H1 (cell line): ENCODE data around the gene TEX55. TPM values are rescaled to one million over a fixed set of nuclear protein-coding genes. Genes with fewer than 3 reads are reported as not detected.

Source experiments
- CTCF ChIA-PET: fragments of 300-600 bp; sonication (Branson Sonifier 250); formaldehyde crosslinking; loops from one replicate; lab custom pipeline; 2021; ENCODE audit not compliant: partially characterized antibody; lab: Charles Lee
- POLR2A ChIA-PET: fragments of 300-600 bp; sonication (Branson Sonifier 250); formaldehyde crosslinking; loops from one replicate; lab custom pipeline; 2021; ENCODE audit warnings: inconsistent platforms; ENCODE audit not compliant: partially characterized antibody; lab: Charles Lee
- DNase-seq, 2 experiments: peaks; one replicate each; pipeline versions ENCODE4 v3.0.0 to v3.0.0-alpha.2; 2010 to 2022; ENCODE audit warnings: low spot score in 2 of 2, low read depth in 1 of 2, mixed read lengths in 1 of 2
- FAIRE-seq: peaks from 2 replicates; lab custom pipeline; 2011; peaks lifted over from hg19 to GRCh38; lab: Jason Lieb, UNC
- H2AFZ ChIP-seq: 2 replicates; pipeline ENCODE4 v1.8.1; 2012; ENCODE audit warnings: low read length, inconsistent platforms
- H2AK5ac ChIP-seq: 2 replicates; pipeline ENCODE4 v1.6.1; 2013; ENCODE audit warnings: low read depth, low read length
- H2BK120ac ChIP-seq: replicated peaks from 2 replicates; pipeline ENCODE3; 2013; ENCODE audit warnings: low read depth, low read length, inconsistent platforms
- H2BK12ac ChIP-seq: 2 replicates; pipeline ENCODE4 v1.6.1; 2013; ENCODE audit warnings: low read depth, low read length
- H2BK15ac ChIP-seq: 2 replicates; pipeline ENCODE4 v1.6.1; 2013; ENCODE audit warnings: low read length
- H2BK20ac ChIP-seq: 2 replicates; pipeline ENCODE4 v1.6.1; 2013; ENCODE audit warnings: low read length
- H2BK5ac ChIP-seq: 2 replicates; pipeline ENCODE4 v1.6.1; 2013; ENCODE audit warnings: low read depth, low read length
- H3K14ac ChIP-seq: 2 replicates; pipeline ENCODE4 v1.6.1; 2013; ENCODE audit warnings: inconsistent platforms; ENCODE audit not compliant: insufficient read length
- H3K18ac ChIP-seq: 2 replicates; pipeline ENCODE4 v1.6.1; 2013; ENCODE audit warnings: low read length; ENCODE audit errors: extremely low read depth
- H3K23ac ChIP-seq: 2 replicates; pipeline ENCODE4 v1.6.1; 2013; ENCODE audit warnings: inconsistent platforms; ENCODE audit not compliant: insufficient read length
- H3K23me2 ChIP-seq: 2 replicates; pipeline ENCODE4 v1.6.1; 2013; ENCODE audit warnings: low read depth, low read length
- H3K27ac ChIP-seq: 2 replicates; pipeline ENCODE4 v1.6.1; 2011; ENCODE audit warnings: low read depth, low read length, inconsistent platforms
- H3K27me3 ChIP-seq, 4 experiments: replicated peaks in 1 of 4; 1 replicate in 1 of 4; 2 replicates in 3 of 4; pipeline versions ENCODE4 v1.6.1 to v1.8.1; 2011 to 2013; ENCODE audit warnings: low read length in 3 of 4, mild to moderate bottlenecking in 3 of 4, inconsistent platforms in 2 of 4, mixed read lengths in 2 of 4, moderate library complexity in 1 of 4; ENCODE audit not compliant: control insufficient read depth in 3 of 4, insufficient read depth in 3 of 4; ENCODE audit errors: extremely low read depth in 1 of 4
- H3K36me3 ChIP-seq, 4 experiments: 2 replicates each; pipeline versions ENCODE4 v1.6.1 to v1.8.1; 2011 to 2013; ENCODE audit warnings: mild to moderate bottlenecking in 4 of 4, low read length in 3 of 4, moderate library complexity in 2 of 4, control low read depth in 1 of 4, inconsistent platforms in 1 of 4; ENCODE audit not compliant: insufficient read depth in 4 of 4, control insufficient read depth in 2 of 4
- H3K4ac ChIP-seq: replicated peaks from 2 replicates; pipeline ENCODE3; 2013; ENCODE audit warnings: low read length, low read depth, mixed read lengths, inconsistent platforms; ENCODE audit not compliant: insufficient read length
- H3K4me1 ChIP-seq, 4 experiments: replicated peaks in 1 of 4; 1 replicate in 1 of 4; 2 replicates in 3 of 4; pipeline versions ENCODE4 v1.6.1 to v1.8.1; 2011 to 2013; ENCODE audit warnings: low read length in 3 of 4, inconsistent platforms in 2 of 4, mixed read lengths in 1 of 4; ENCODE audit not compliant: insufficient read depth in 4 of 4, control insufficient read depth in 3 of 4
- H3K4me2 ChIP-seq, 2 experiments: 2 replicates each; pipeline versions ENCODE4 v1.6.1 to v1.8.1; 2011 to 2013; ENCODE audit warnings: low read depth in 2 of 2, low read length in 2 of 2, control low read depth in 1 of 2, inconsistent platforms in 1 of 2, mild to moderate bottlenecking in 1 of 2; ENCODE audit not compliant: insufficient read depth in 1 of 2
- H3K4me3 ChIP-seq, 4 experiments: fragments of 200-600, 300-600 bp in 1 of 4; sonication (generic), shearing (Covaris generic), sonication (Bioruptor Twin) in 1 of 4; 2 replicates each; pipeline versions ENCODE4 v1.5.1 to v1.8.1; 2011 to 2016; ENCODE audit warnings: low read length in 4 of 4, low read depth in 3 of 4, control low read depth in 2 of 4, inconsistent platforms in 2 of 4, mild to moderate bottlenecking in 2 of 4, mixed read lengths in 1 of 4, moderate library complexity in 1 of 4; ENCODE audit not compliant: insufficient read depth in 2 of 4; ENCODE audit errors: extremely low read depth in 1 of 4
- H3K56ac ChIP-seq: replicated peaks from 2 replicates; pipeline ENCODE3; 2013; ENCODE audit warnings: low read depth, mild to moderate bottlenecking, mixed read lengths, low read length, inconsistent platforms; ENCODE audit not compliant: insufficient read length
- H3K79me1 ChIP-seq: 2 replicates; pipeline ENCODE4 v1.6.1; 2013; ENCODE audit warnings: low read depth, low read length, control low read depth
- H3K79me2 ChIP-seq, 2 experiments: 2 replicates each; pipeline versions ENCODE4 v1.6.1 to v1.8.1; 2012 to 2013; ENCODE audit warnings: low read length in 2 of 2, mild to moderate bottlenecking in 2 of 2, inconsistent platforms in 1 of 2; ENCODE audit not compliant: insufficient read depth in 2 of 2, control insufficient read depth in 1 of 2
- H3K9ac ChIP-seq, 4 experiments: replicated peaks in 1 of 4; 1 replicate in 1 of 4; 2 replicates in 3 of 4; pipeline versions ENCODE4 v1.6.1 to v1.8.1; 2011 to 2013; ENCODE audit warnings: low read depth in 3 of 4, low read length in 3 of 4, control low read depth in 2 of 4, mild to moderate bottlenecking in 2 of 4, moderate library complexity in 2 of 4, inconsistent platforms in 1 of 4; ENCODE audit errors: extremely low read depth in 1 of 4
- H3K9me3 ChIP-seq, 2 experiments: 2 replicates each; pipeline versions ENCODE4 v1.6.1 to v1.8.1; 2012 to 2013; ENCODE audit warnings: mild to moderate bottlenecking in 2 of 2, moderate library complexity in 2 of 2, control low read depth in 1 of 2, inconsistent platforms in 1 of 2, low read depth in 1 of 2, low read length in 1 of 2, mixed read lengths in 1 of 2; ENCODE audit not compliant: insufficient read depth in 2 of 2
- H4K20me1 ChIP-seq, 2 experiments: replicated peaks in 1 of 2; 2 replicates each; pipeline versions ENCODE3 to v1.8.1; 2011 to 2013; ENCODE audit warnings: inconsistent platforms in 2 of 2, low read length in 2 of 2, mild to moderate bottlenecking in 1 of 2; ENCODE audit not compliant: insufficient read depth in 2 of 2, control insufficient read depth in 1 of 2
- H4K5ac ChIP-seq: 2 replicates; pipeline ENCODE4 v1.6.1; 2013; ENCODE audit warnings: low read length, low read depth, mixed read lengths, inconsistent platforms; ENCODE audit not compliant: insufficient read length
- H4K8ac ChIP-seq: 2 replicates; pipeline ENCODE4 v1.8.0; 2013; ENCODE audit warnings: mild to moderate bottlenecking, moderate library complexity, low read length, inconsistent platforms; ENCODE audit not compliant: insufficient read depth; ENCODE audit errors: extremely low read depth
- H4K91ac ChIP-seq: replicated peaks from 2 replicates; pipeline ENCODE3; 2013; ENCODE audit warnings: low read length, mixed read lengths, inconsistent platforms; ENCODE audit not compliant: insufficient read length
- TAF7 ChIP-seq: optimal IDR thresholded peaks from 2 replicates; pipeline ENCODE3; 2011; ENCODE audit warnings: low read depth, mild to moderate bottlenecking, inconsistent platforms, low read length, moderate library complexity, borderline replicate concordance
- WGBS, 2 experiments: shearing (Covaris generic) in 1 of 2; methylation state at CpG; one replicate each; pipeline versions ENCODE4 v1.1.6 to v1.1.7; 2013 to 2015; ENCODE audit warnings: low lambda C conversion rate in 2 of 2, mixed read lengths in 2 of 2, inconsistent platforms in 1 of 2, low coverage in 1 of 2, missing lambda C conversion rate in 1 of 2; ENCODE audit not compliant: insufficient replicate concordance in 2 of 2, insufficient coverage in 1 of 2, insufficient read length in 1 of 2; ENCODE audit errors: extremely low coverage in 1 of 2, missing lambda C conversion rate in 1 of 2; 5-methylcytosine and 5-hydroxymethylcytosine counted together
- polyA plus RNA-seq, 7 experiments: library from polyadenylated mRNA; depleted of rRNA in 3 of 7; stranded (reverse) in 5 of 7; unstranded in 2 of 7; fragments of >200 nt in 5 of 7; fragments of 200-250 nt in 2 of 7; gene quantifications; 1 replicate in 5 of 7; 2 replicates in 1 of 7; 4 replicates in 1 of 7; pipeline versions ENCODE4 v1.2.1 to v1.2.3, GENCODE V29; 2011 to 2013; ENCODE audit warnings: missing spikeins in 2 of 7, mixed read lengths in 2 of 7
- total RNA-seq: library from RNA; stranded (reverse); fragmentation: NEBNext Ultra II Directional; extraction: Animal tissue kit (Norgen Biotek cat#: 25700); gene quantifications from 2 replicates; pipeline ENCODE4 v1.2.1, GENCODE V29; 2021

TEX55 gene
- total and polyA plus RNA-seq, 2 of the 8 experiments (the other 6 are each of a cell fraction or from before 2014, with no cell fraction given), result not detected

GRCh38 chr3:119146578-119147375 is 812 bp downstream of the TEX55 start:
- POLR2A ChIA-PET, result interaction anchor here (0.6 to 1.1 kb wide), 2 partner anchors 23 to 111 kb away, joined by 3 read pairs; no protein-coding TSS in a partner anchor
- WGBS, 2 experiments, result 90% methylated on average over 15 of the region's 15 CpGs; no CpG with 5 or more reads in 1 of the 2 experiments

More at GRCh38 chr3:119146578-119147375, 812 bp downstream of the TEX55 start:
- H3K27me3 ChIP-seq, result peaks cover 0 to 2% (median 0%) of the 10 kb centered on the region in 4 experiments; a peak in 3 of 7 replicates
- H3K4me2 ChIP-seq, result no peak overlapping the region
- H2BK20ac ChIP-seq, result no peak overlapping the region
- H4K5ac ChIP-seq, result no peak overlapping the region
- no peaks in the 10 kb centered on the region for H3K4me1 ChIP-seq
- H3K4me3 ChIP-seq, result no peak overlapping the region
- H3K4ac ChIP-seq, result no peak overlapping the region
- H2BK5ac ChIP-seq, result no peak overlapping the region
- peaks cover 3 to 4% of the 10 kb centered on the region in 2 experiments; a peak in 2 of 4 replicates for H3K9me3 ChIP-seq
- H4K91ac ChIP-seq, result no peak overlapping the region
- H3K14ac ChIP-seq, result no peak overlapping the region
- no peak overlapping the region for H2BK12ac ChIP-seq
- H3K56ac ChIP-seq, result no peak overlapping the region
- no peak overlapping the region for H2BK120ac ChIP-seq
- no peak overlapping the region for H2AK5ac ChIP-seq
- H3K23me2 ChIP-seq, result no peaks in the 10 kb centered on the region
- no peak overlapping the region for H3K9ac ChIP-seq
- FAIRE-seq (no peak), DNase-seq (no peak)
- no peak overlapping the region for H2BK15ac ChIP-seq
- no peak overlapping the region for H4K8ac ChIP-seq
- no peaks in the 10 kb centered on the region for H3K79me2 ChIP-seq
- CTCF ChIA-PET, result interaction anchor here (0.9 to 4.1 kb wide), 11 partner anchors 9 to 206 kb away, joined by 3 to 19 read pairs (median 5); no protein-coding TSS in a partner anchor
- H2AFZ ChIP-seq, result no peak overlapping the region
- H3K36me3 ChIP-seq, result no peaks in the 10 kb centered on the region
- no peaks in the 10 kb centered on the region for H4K20me1 ChIP-seq
- no peak overlapping the region for H3K23ac ChIP-seq
- TF ChIP-seq TAF7, result no peak
- H3K18ac ChIP-seq, result no peak overlapping the region
- H3K27ac ChIP-seq, result no peak overlapping the region
- H3K79me1 ChIP-seq, result no peaks in the 10 kb centered on the region
